RWPE2 (cell line): Measurements from ENCODE around the gene ZNF524.

Experiments
- ATAC-seq: fragments of 200-7000 bp; cut with Tn5 transposase; 3 replicates; pipeline ENCODE4 v1.9.1; 2021; ENCODE audit warnings: low read depth
- DNase-seq: peaks from one replicate; pipeline ENCODE4 v3.0.0-alpha.2; 2020; ENCODE audit warnings: low spot score
- H3K27ac ChIP-seq: fragments of 450-650 bp; 2 replicates; pipeline ENCODE4 v1.5.1; 2017; ENCODE audit warnings: mild to moderate bottlenecking; ENCODE audit not compliant: poor library complexity, severe bottlenecking
- H3K27me3 ChIP-seq: fragments of 250-450 bp; sonication (Bioruptor Pico); 2 replicates; pipeline ENCODE4 v1.5.1; 2021; ENCODE audit warnings: mild to moderate bottlenecking, moderate library complexity; ENCODE audit not compliant: insufficient read depth, poor library complexity, severe bottlenecking
- H3K36me3 ChIP-seq: fragments of 250-450 bp; sonication (Bioruptor Pico); 2 replicates; pipeline ENCODE4 v1.5.1; 2020; ENCODE audit warnings: low read depth, mild to moderate bottlenecking, moderate library complexity
- H3K4me1 ChIP-seq: fragments of 250-450 bp; sonication (Bioruptor Pico); 2 replicates; pipeline ENCODE4 v1.5.1; 2021; ENCODE audit warnings: mild to moderate bottlenecking, moderate library complexity; ENCODE audit not compliant: insufficient read depth, poor library complexity, severe bottlenecking
- H3K4me3 ChIP-seq: fragments of 250-450 bp; sonication (Bioruptor Pico); 2 replicates; pipeline ENCODE4 v1.5.1; 2021; ENCODE audit warnings: mild to moderate bottlenecking, moderate library complexity; ENCODE audit not compliant: severe bottlenecking
- H3K9me3 ChIP-seq: fragments of 250-450 bp; sonication (Bioruptor Pico); 2 replicates; pipeline ENCODE4 v1.5.1; 2021; ENCODE audit warnings: mild to moderate bottlenecking, moderate library complexity; ENCODE audit not compliant: severe bottlenecking
- CTCF ChIP-seq: fragments of 450-650 bp; IDR thresholded peaks from one replicate; pipeline ENCODE4 v1.5.1; 2017; ENCODE audit warnings: mild to moderate bottlenecking, moderate library complexity; ENCODE audit not compliant: poor library complexity, severe bottlenecking

The ZNF524 gene

GRCh38 chr19:55643003-55643886, 43.2 kb downstream of the ZNF524 start, which contains the start of gene ZNF581:
Gene ZNF581, plus strand, starts transcription at chr19:55643649. Its CDS starts 923 bp downstream, at chr19:55644572.
- Histone ChIP-seq H3K27me3 (no peaks in the 10 kb centered on the region), H3K4me1 (no peaks in the 10 kb centered on the region), H3K9me3 (no peaks in the 10 kb centered on the region), H3K27ac (peak within 1 kb of the TSS; percentile 89), H3K36me3 (peaks cover 21% of the 10 kb centered on the region), H3K4me3 (peak within 1 kb of the TSS; percentile 47)
- TF ChIP-seq CTCF, result no peak
- no peak for DNase-seq
- peak; percentile 47 for ATAC-seq

- ATAC-seq (no peak), DNase-seq (no peak)
- no peaks in the 10 kb centered on the region for H3K4me1 ChIP-seq
- TF ChIP-seq CTCF, result no peak
- peaks cover 17% of the 10 kb centered on the region for H3K36me3 ChIP-seq
- H3K4me3 ChIP-seq, result peak overlapping the region; percentile 47
- peak overlapping the region; percentile 89 for H3K27ac ChIP-seq
- no peaks in the 10 kb centered on the region for H3K9me3 ChIP-seq
- H3K27me3 ChIP-seq, result no peaks in the 10 kb centered on the region
Observed at GRCh38 chr19:55643887-55644176, 43.7 kb downstream of the ZNF524 start.

- Histone ChIP-seq H3K4me1 (no peaks in the 10 kb centered on the region), H3K36me3 (peaks cover 17% of the 10 kb centered on the region), H3K27ac (peak overlapping the region; percentile 89), H3K4me3 (peak overlapping the region; percentile 47), H3K9me3 (no peaks in the 10 kb centered on the region), H3K27me3 (no peaks in the 10 kb centered on the region)
- no peak for TF ChIP-seq CTCF
- ATAC-seq (no peak), DNase-seq (no peak)
Observed at GRCh38 chr19:55644191-55644833, 44.2 kb downstream of the ZNF524 start.

GRCh38 chr19:55644842-55645511, 44.9 kb downstream of the ZNF524 start:
- DNase-seq (no peak), ATAC-seq (no peak)
- TF ChIP-seq CTCF, result no peak
- Histone ChIP-seq H3K36me3 (peaks cover 17% of the 10 kb centered on the region), H3K4me3 (peak overlapping the region; percentile 47), H3K4me1 (no peaks in the 10 kb centered on the region), H3K9me3 (no peaks in the 10 kb centered on the region), H3K27me3 (no peaks in the 10 kb centered on the region), H3K27ac (peak overlapping the region; percentile 89)
